Liver (tissue), 9 donors: ENCODE results near the gene WNT11. TPM values are rescaled to one million over a fixed set of nuclear protein-coding genes. Genes with fewer than 3 reads are reported as not detected.
A peak's percentile ranks its signal among the peaks of the same experiment; 100 is the strongest.

ENCODE experiments used
- DNase-seq: peaks from one replicate; pipeline ENCODE4 v3.0.0-alpha.2; 2017; ENCODE audit warnings: low spot score
- H3K27ac ChIP-seq, 2 donors: one replicate each; pipeline ENCODE4 v1.7.0; 2013; ENCODE audit warnings: inconsistent platforms in 2 of 2, low read length in 2 of 2, control low read depth in 1 of 2, low read depth in 1 of 2, mild to moderate bottlenecking in 1 of 2
- H3K27me3 ChIP-seq, 4 donors: one replicate each; pipeline versions ENCODE4 v1.6.1 to v1.7.0; 2013; ENCODE audit warnings: low read length in 3 of 4, inconsistent platforms in 1 of 4, mild to moderate bottlenecking in 1 of 4, moderate library complexity in 1 of 4; ENCODE audit not compliant: control insufficient read depth in 4 of 4, insufficient read depth in 4 of 4
- H3K36me3 ChIP-seq, 4 donors: one replicate each; pipeline versions ENCODE4 v1.6.1 to v1.7.0; 2013; ENCODE audit warnings: low read length in 3 of 4, mild to moderate bottlenecking in 3 of 4, low read depth in 1 of 4, moderate library complexity in 1 of 4; ENCODE audit not compliant: control insufficient read depth in 4 of 4, insufficient read depth in 3 of 4
- H3K4me1 ChIP-seq, 4 donors: one replicate each; pipeline versions ENCODE4 v1.6.1 to v1.7.0; 2013; ENCODE audit warnings: low read length in 3 of 4, mild to moderate bottlenecking in 3 of 4, moderate library complexity in 1 of 4; ENCODE audit not compliant: control insufficient read depth in 4 of 4, insufficient read depth in 4 of 4
- H3K4me3 ChIP-seq, 3 donors: one replicate each; pipeline versions ENCODE4 v1.6.1 to v1.7.0; 2013; ENCODE audit warnings: low read length in 3 of 3, control low read depth in 1 of 3, low read depth in 1 of 3, mild to moderate bottlenecking in 1 of 3
- H3K9ac ChIP-seq, 2 donors: one replicate each; pipeline ENCODE4 v1.7.0; 2013; ENCODE audit warnings: low read length in 2 of 2, mild to moderate bottlenecking in 2 of 2, moderate library complexity in 2 of 2, control low read depth in 1 of 2, low read depth in 1 of 2
- H3K9me3 ChIP-seq, 4 donors: one replicate each; pipeline versions ENCODE4 v1.6.1 to v1.7.0; 2013; ENCODE audit warnings: low read length in 3 of 4; ENCODE audit not compliant: control insufficient read depth in 4 of 4
- ATF3 ChIP-seq: IDR thresholded peaks from 2 replicates; pipeline ENCODE4 v1.6.1; 2016; ENCODE audit warnings: antibody characterized with exemption
- CTCF ChIP-seq: fragments of 150-350 bp; IDR thresholded peaks from 2 replicates; pipeline ENCODE4 v1.5.1; 2017; ENCODE audit warnings: improper control_type of control experiment, low read depth, low read length; ENCODE audit not compliant: missing input control
- EGR1 ChIP-seq, 2 donors: IDR thresholded peaks; 2 replicates each; pipeline ENCODE4 v1.6.1; 2016 to 2018; ENCODE audit warnings: antibody characterized with exemption in 2 of 2, low read depth in 2 of 2
- FOXA1 ChIP-seq: IDR thresholded peaks from 2 replicates; pipeline ENCODE4 v1.6.1; 2016; ENCODE audit warnings: antibody characterized with exemption
- FOXA2 ChIP-seq: IDR thresholded peaks from 2 replicates; pipeline ENCODE4 v1.6.1; 2016; ENCODE audit warnings: antibody characterized with exemption
- GABPA ChIP-seq, 2 donors: IDR thresholded peaks in 1 of 2; conservative IDR thresholded peaks in 1 of 2; 2 replicates each; pipeline ENCODE4 v1.6.1; 2016; ENCODE audit warnings: antibody characterized with exemption in 2 of 2, mild to moderate bottlenecking in 1 of 2, moderate library complexity in 1 of 2
- HNF4A ChIP-seq, 2 donors: conservative IDR thresholded peaks; 2 replicates each; pipeline ENCODE4 v1.6.1; 2016; ENCODE audit warnings: antibody characterized with exemption in 2 of 2, mild to moderate bottlenecking in 2 of 2
- HNF4G ChIP-seq: IDR thresholded peaks from 2 replicates; pipeline ENCODE4 v1.6.1; 2016; ENCODE audit warnings: antibody characterized with exemption
- JUND ChIP-seq, 2 donors: IDR thresholded peaks; 2 replicates each; pipeline ENCODE4 v1.6.1; 2016; ENCODE audit warnings: antibody characterized with exemption in 2 of 2
- MAX ChIP-seq: IDR thresholded peaks from 2 replicates; pipeline ENCODE4 v1.6.1; 2016; ENCODE audit warnings: antibody characterized with exemption
- NR2F2 ChIP-seq: IDR thresholded peaks from 2 replicates; pipeline ENCODE4 v1.6.1; 2016; ENCODE audit warnings: antibody characterized with exemption
- RAD21 ChIP-seq, 2 donors: IDR thresholded peaks; 2 replicates each; pipeline ENCODE4 v1.6.1; 2016; ENCODE audit warnings: antibody characterized with exemption in 2 of 2, mild to moderate bottlenecking in 2 of 2
- REST ChIP-seq: IDR thresholded peaks from 2 replicates; pipeline ENCODE4 v1.6.1; 2016; ENCODE audit warnings: antibody characterized with exemption, mild to moderate bottlenecking
- RXRA ChIP-seq, 2 donors: IDR thresholded peaks; 2 replicates each; pipeline ENCODE4 v1.6.1; 2017 to 2018; ENCODE audit warnings: antibody characterized with exemption in 2 of 2, mild to moderate bottlenecking in 1 of 2
- SP1 ChIP-seq: IDR thresholded peaks from 2 replicates; pipeline ENCODE4 v1.6.1; 2018; ENCODE audit warnings: antibody characterized with exemption, mild to moderate bottlenecking
- TAF1 ChIP-seq: conservative IDR thresholded peaks from 2 replicates; pipeline ENCODE4 v1.6.1; 2016; ENCODE audit warnings: antibody characterized with exemption, mild to moderate bottlenecking
- YY1 ChIP-seq: IDR thresholded peaks from 2 replicates; pipeline ENCODE4 v1.6.1; 2016; ENCODE audit warnings: antibody characterized with exemption, mild to moderate bottlenecking
- ZBTB33 ChIP-seq: IDR thresholded peaks from 2 replicates; pipeline ENCODE4 v1.6.1; 2016; ENCODE audit warnings: antibody characterized with exemption
- WGBS: extraction: QIAGEN DNeasy Blood & Tissue Kit; methylation state at CpG from one replicate; pipeline ENCODE4 v1.1.7; 2013; 5-methylcytosine and 5-hydroxymethylcytosine counted together
- polyA plus RNA-seq, 2 donors: library from polyadenylated mRNA; stranded (reverse) in 1 of 2; unstranded in 1 of 2; fragments of 200-250 nt in 1 of 2; fragments of >200 nt in 1 of 2; fragmentation: Nextera tagmentation in 1 of 2; extraction: Ambion mirVana in 1 of 2; gene quantifications; one replicate each; pipeline versions ENCODE4 v1.2.1 to v1.2.3, GENCODE V29; 2013 to 2015
- total RNA-seq, 2 donors: library from RNA; depleted of rRNA; stranded (reverse); fragments of >200 nt; gene quantifications; one replicate each; pipeline ENCODE4 v1.2.3, GENCODE V29; 2014
- donor health status: healthy.
- donor health status: healthy.
- donor health status: healthy.
- donor health status: healthy.
- donor health status: healthy.

Gene WNT11
- total and polyA plus RNA-seq, 4 donors, result 1.1 to 4.8 (median 2.5) TPM

- peaks cover 2 to 20% (median 9%) of the 10 kb centered on the region in 4 donors for H3K4me1 ChIP-seq
- 78% methylated on average over 8 of the region's 8 CpGs for WGBS
- H3K9me3 ChIP-seq, result no peaks in the 10 kb centered on the region
- H3K27ac ChIP-seq, result peak overlapping the region in 1 of 2 donors; percentile 76
- H3K4me3 ChIP-seq, result no peak overlapping the region
- no peaks in the 10 kb centered on the region for H3K27me3 ChIP-seq
- no peak overlapping the region for H3K9ac ChIP-seq
- TF ChIP-seq FOXA1, result no peak
- TF ChIP-seq CTCF, result no peak
- no peak for TF ChIP-seq ZBTB33
- no peak for TF ChIP-seq GABPA (IDR thresholded peaks at IDR 0.05 in 1 of 2, conservative IDR thresholded peaks at IDR 0.05 in 1 of 2)
- TF ChIP-seq RAD21 (IDR thresholded peaks at IDR 0.05), result no peak
- no peak for TF ChIP-seq RXRA (IDR thresholded peaks at IDR 0.05)
- no peak for TF ChIP-seq HNF4G
- TF ChIP-seq YY1, result no peak
- no peak for TF ChIP-seq NR2F2
- TF ChIP-seq EGR1 (IDR thresholded peaks at IDR 0.05; ENCODE audit: low read depth in 2 of 2), result no peak
- no peak for TF ChIP-seq MAX
- no peak for TF ChIP-seq REST
- TF ChIP-seq FOXA2, result no peak
- no peak for TF ChIP-seq TAF1
- TF ChIP-seq JUND (IDR thresholded peaks at IDR 0.05), result no peak
- TF ChIP-seq HNF4A (conservative IDR thresholded peaks at IDR 0.05), result no peak
- no peak for TF ChIP-seq SP1
- TF ChIP-seq ATF3, result no peak
- DNase-seq, result no peak
- H3K36me3 ChIP-seq, result no peaks in the 10 kb centered on the region
These were observed 27.7 kb upstream of the WNT11 start for GRCh38 chr11:76234021-76234415.
